SK-N-SH (cell line): Measurements from ENCODE around the gene LAGE3. TPM values are rescaled to one million over a fixed set of nuclear protein-coding genes. Genes with fewer than 3 reads are reported as not detected.

Experiments used
- CTCF ChIA-PET: fragments of 300-600, 350-600 bp; formaldehyde crosslinking; extraction: SDS; loops from one replicate; lab custom pipeline; 2021; lab: Yijun Ruan, JAX
- POLR2A ChIA-PET: fragments of 350-600 bp; sonication (Branson Sonifier 250); formaldehyde crosslinking; extraction: SDS; loops from one replicate; lab custom pipeline; 2020; ENCODE audit warnings: antibody characterized with exemption, inconsistent platforms; lab: Yijun Ruan, JAX
- DNase-seq: peaks from one replicate; pipeline ENCODE4 v3.0.0; 2012
- H2AFZ ChIP-seq: fragments of 200-600 bp; sonication (generic); 2 replicates; pipeline ENCODE4 v1.8.1; 2016; ENCODE audit warnings: antibody characterized with exemption, mild to moderate bottlenecking, low read depth
- H3F3A ChIP-seq: fragments of 200-600 bp; sonication (generic); replicated peaks from 2 replicates; pipeline ENCODE3; 2016; ENCODE audit warnings: antibody characterized with exemption, mild to moderate bottlenecking; ENCODE audit not compliant: insufficient read depth
- H3K27ac ChIP-seq, 2 experiments: fragments of 200-500 bp in 1 of 2; fragments of 200-600 bp in 1 of 2; sonication (Bioruptor generic) in 1 of 2; sonication (generic), shearing (Covaris generic) in 1 of 2; 2 replicates each; pipeline versions ENCODE4 v1.5.1 to v1.6.1; 2014 to 2016; ENCODE audit warnings: low read depth in 2 of 2, inconsistent platforms in 1 of 2, low read length in 1 of 2, mild to moderate bottlenecking in 1 of 2, mixed read lengths in 1 of 2
- H3K27me3 ChIP-seq: fragments of 200-600 bp; sonication (generic), shearing (Covaris generic); 2 replicates; pipeline ENCODE4 v1.6.1; 2016; ENCODE audit warnings: mixed run types; ENCODE audit not compliant: insufficient read depth
- H3K36me3 ChIP-seq, 2 experiments: fragments of 200-500 bp in 1 of 2; fragments of 200-600 bp in 1 of 2; sonication (Bioruptor generic) in 1 of 2; sonication (generic) in 1 of 2; replicated peaks in 1 of 2; 2 replicates each; pipeline versions ENCODE3 to v1.5.1; 2014 to 2016; ENCODE audit warnings: low read length in 1 of 2, mild to moderate bottlenecking in 1 of 2; ENCODE audit not compliant: insufficient read depth in 2 of 2, control insufficient read depth in 1 of 2
- H3K4me1 ChIP-seq, 2 experiments: fragments of 200-500 bp in 1 of 2; fragments of 200-600 bp in 1 of 2; sonication (Bioruptor generic) in 1 of 2; sonication (generic), shearing (Covaris generic) in 1 of 2; 2 replicates each; pipeline versions ENCODE4 v1.5.1 to v1.6.1; 2014 to 2016; ENCODE audit warnings: low read depth in 1 of 2, low read length in 1 of 2, mixed run types in 1 of 2; ENCODE audit not compliant: insufficient read depth in 2 of 2, control insufficient read depth in 1 of 2
- H3K4me2 ChIP-seq: fragments of 200-600 bp; sonication (generic), shearing (Covaris generic); 2 replicates; pipeline ENCODE4 v1.6.1; 2017; ENCODE audit warnings: mixed run types
- H3K4me3 ChIP-seq, 2 experiments: fragments of 200-500 bp in 1 of 2; fragments of 200-600 bp in 1 of 2; sonication (Bioruptor generic) in 1 of 2; sonication (generic), shearing (Covaris generic) in 1 of 2; 2 replicates each; pipeline versions ENCODE4 v1.5.1 to v1.8.1; 2014 to 2016; ENCODE audit warnings: low read depth in 2 of 2, inconsistent platforms in 1 of 2, low read length in 1 of 2, mild to moderate bottlenecking in 1 of 2, mixed read lengths in 1 of 2, moderate library complexity in 1 of 2
- H3K79me2 ChIP-seq: fragments of 200-600 bp; sonication (generic); 2 replicates; pipeline ENCODE4 v1.8.1; 2017; ENCODE audit warnings: mild to moderate bottlenecking; ENCODE audit not compliant: insufficient read depth
- H3K9ac ChIP-seq: fragments of 200-600 bp; sonication (generic); 2 replicates; pipeline ENCODE4 v1.6.1; 2017; ENCODE audit warnings: mixed run types
- H3K9me2 ChIP-seq: fragments of 200-600 bp; sonication (generic); 2 replicates; pipeline ENCODE4 v1.6.1; 2017; ENCODE audit warnings: mixed run types
- H3K9me3 ChIP-seq: fragments of 200-600 bp; sonication (generic); 2 replicates; pipeline ENCODE4 v1.6.1; 2017; ENCODE audit warnings: mixed run types, mild to moderate bottlenecking, moderate library complexity
- H4K20me1 ChIP-seq: fragments of 200-600 bp; sonication (generic); 2 replicates; pipeline ENCODE4 v1.6.1; 2017; ENCODE audit warnings: mild to moderate bottlenecking, mixed run types; ENCODE audit not compliant: insufficient read depth
- EP300 ChIP-seq, 2 experiments: IDR thresholded peaks; 2 replicates each; pipeline versions ENCODE4 v1.4.0 to v1.6.1; 2012; ENCODE audit warnings: borderline replicate concordance in 1 of 2, low read depth in 1 of 2, low read length in 1 of 2
- EZH2phosphoT487 ChIP-seq: fragments of 200-600 bp; sonication (generic); IDR thresholded peaks from 2 replicates; pipeline ENCODE4 v1.6.1; 2017; ENCODE audit warnings: low read depth, mixed run types, mild to moderate bottlenecking, antibody characterized with exemption, moderate library complexity, borderline replicate concordance
- GABPA ChIP-seq: IDR thresholded peaks from 2 replicates; pipeline ENCODE4 v1.4.0; 2012; ENCODE audit warnings: low read depth, mild to moderate bottlenecking
- NRF1 ChIP-seq: IDR thresholded peaks from 2 replicates; pipeline ENCODE4 v1.6.1; 2012; ENCODE audit warnings: low read depth, mild to moderate bottlenecking, low read length
- RCOR1 ChIP-seq: fragments of 150-350 bp; IDR thresholded peaks from 2 replicates; pipeline ENCODE4 v1.6.1; 2017; ENCODE audit warnings: antibody characterized with exemption, low read length
- TAF1 ChIP-seq: IDR thresholded peaks from 2 replicates; pipeline ENCODE4 v1.6.1; 2012; ENCODE audit warnings: low read depth, mild to moderate bottlenecking, low read length, moderate library complexity, borderline replicate concordance
- WGBS: methylation state at CpG from one replicate; pipeline ENCODE4 v1.1.6; 2017; ENCODE audit warnings: low lambda C conversion rate; 5-methylcytosine and 5-hydroxymethylcytosine counted together
- polyA plus RNA-seq, 3 experiments: library from polyadenylated mRNA; depleted of rRNA; stranded (reverse); fragments of >200 nt; gene quantifications; 2 replicates each; pipeline ENCODE4 v1.2.3, GENCODE V29; 2012
- TF ChIP-seq, protein P1 (sequence below): fragments of 150-350 bp; IDR thresholded peaks from 2 replicates; pipeline ENCODE4 v1.6.1; 2016; ENCODE audit warnings: mild to moderate bottlenecking, low read depth, low read length
- TF ChIP-seq, protein P2 (sequence below): IDR thresholded peaks from 2 replicates; pipeline ENCODE4 v1.4.0; 2012; ENCODE audit warnings: low read depth

LAGE3 gene
- polyA plus RNA-seq, 1 of the 3 experiments (the other 2 are of a cell fraction) = 37.2 TPM

DNA sequence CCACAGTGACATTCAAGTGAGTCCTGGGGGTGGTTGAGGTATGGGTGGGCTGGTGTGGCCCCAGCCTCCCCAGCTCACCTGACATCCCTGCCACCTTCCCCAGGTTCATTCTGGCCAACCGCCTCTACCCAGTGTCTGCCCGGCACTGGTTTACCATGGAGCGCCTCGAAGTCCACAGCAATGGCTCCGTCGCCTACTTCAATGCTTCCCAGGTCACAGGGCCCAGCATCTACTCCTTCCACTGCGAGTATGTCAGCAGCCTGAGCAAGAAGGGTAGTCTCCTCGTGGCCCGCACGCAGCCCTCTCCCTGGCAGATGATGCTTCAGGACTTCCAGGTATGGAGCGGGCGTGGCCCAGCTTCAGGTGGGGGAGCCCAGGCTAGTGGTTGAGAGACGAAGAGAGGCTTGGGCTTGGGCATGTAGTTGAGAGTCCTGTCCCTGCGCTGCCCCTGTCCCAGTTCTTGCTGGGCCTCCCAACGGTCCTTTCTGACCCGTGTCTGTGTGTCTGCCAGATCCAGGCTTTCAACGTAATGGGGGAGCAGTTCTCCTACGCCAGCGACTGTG lies 43.8 kb downstream of the LAGE3 start:
- Histone ChIP-seq H3K36me3 (peaks cover 0 to 15% of the 10 kb centered on the region in 2 experiments), H3K9me2 (no peaks in the 10 kb centered on the region), H3F3A (no peaks in the 10 kb centered on the region), H2AFZ (no peak overlapping the region), H3K9me3 (no peaks in the 10 kb centered on the region), H3K4me2 (no peak overlapping the region), H3K4me3 (no peak overlapping the region), H4K20me1 (peaks cover 21% of the 10 kb centered on the region; the same call in 1 of the 2 replicates), H3K27me3 (peaks cover 8% of the 10 kb centered on the region), H3K79me2 (peaks cover 33% of the 10 kb centered on the region), H3K27ac (no peak overlapping the region), H3K4me1 (peaks cover 0 to 16% of the 10 kb centered on the region in 2 experiments; a peak in 1 of 4 replicates), H3K9ac (no peak overlapping the region)
- ChIA-PET POLR2A (interaction anchor here (0.7 to 1.0 kb wide), 2 partner anchors 14 to 23 kb away, joined by 3 read pairs; no protein-coding TSS in a partner anchor), CTCF (interaction anchor here (2.1 kb wide), 1 partner anchor 36 kb away, joined by 6 read pairs; the partner anchor contains the start of gene RPL10)
- DNase-seq = no peak
- TF ChIP-seq EP300 (IDR thresholded peaks at IDR 0.05; ENCODE audit: borderline replicate concordance in 1 of 2, low read depth in 1 of 2, low read length in 1 of 2) = no peak
- no peak for TF ChIP-seq TAF1
- TF ChIP-seq, protein P1, sequence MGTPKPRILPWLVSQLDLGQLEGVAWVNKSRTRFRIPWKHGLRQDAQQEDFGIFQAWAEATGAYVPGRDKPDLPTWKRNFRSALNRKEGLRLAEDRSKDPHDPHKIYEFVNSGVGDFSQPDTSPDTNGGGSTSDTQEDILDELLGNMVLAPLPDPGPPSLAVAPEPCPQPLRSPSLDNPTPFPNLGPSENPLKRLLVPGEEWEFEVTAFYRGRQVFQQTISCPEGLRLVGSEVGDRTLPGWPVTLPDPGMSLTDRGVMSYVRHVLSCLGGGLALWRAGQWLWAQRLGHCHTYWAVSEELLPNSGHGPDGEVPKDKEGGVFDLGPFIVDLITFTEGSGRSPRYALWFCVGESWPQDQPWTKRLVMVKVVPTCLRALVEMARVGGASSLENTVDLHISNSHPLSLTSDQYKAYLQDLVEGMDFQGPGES = no peak
- TF ChIP-seq GABPA = no peak
- no peak for TF ChIP-seq EZH2phosphoT487
- TF ChIP-seq NRF1 = no peak
- 75% methylated on average over 15 of the region's 19 CpGs for WGBS

DNA sequence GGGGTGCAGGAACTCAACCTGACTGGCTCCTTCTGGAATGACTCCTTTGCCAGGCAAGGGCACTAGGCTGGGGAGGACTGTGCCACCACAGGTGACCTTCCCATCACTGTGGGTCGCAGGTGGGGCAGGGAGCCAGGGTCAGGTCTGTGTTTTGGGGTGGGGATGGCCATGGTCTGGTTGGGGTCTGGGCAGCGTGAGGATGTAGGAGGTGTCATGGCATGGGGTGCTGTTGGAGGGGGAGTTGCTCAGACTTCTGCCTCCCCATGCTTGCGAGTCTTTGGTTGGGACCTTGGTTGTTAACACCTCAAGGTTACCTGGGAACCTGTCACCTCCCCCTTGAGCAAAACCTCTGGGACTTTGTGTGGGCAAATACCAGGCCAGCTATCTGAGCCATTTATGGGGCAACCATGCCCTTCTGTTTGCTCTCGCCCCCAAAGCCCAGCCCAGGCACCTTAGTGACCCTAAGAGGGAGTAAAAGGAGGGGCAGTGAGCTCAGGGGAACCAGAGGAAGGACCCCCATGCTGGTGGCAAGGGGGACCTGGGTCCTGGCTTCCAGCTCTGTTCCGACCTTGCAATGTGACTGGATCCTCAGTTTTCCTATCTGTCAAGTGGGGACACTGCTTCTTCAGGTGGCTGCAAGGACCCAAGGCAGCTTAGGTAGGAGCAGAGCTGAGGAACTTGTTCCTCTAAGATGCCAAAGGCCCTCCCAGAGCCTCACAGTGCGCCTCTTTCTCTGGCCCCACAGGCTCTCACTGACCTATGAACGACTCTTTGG lies 44.5 kb downstream of the LAGE3 start:
- WGBS = 40% methylated on average over 4 of the region's 7 CpGs
- H3K9ac ChIP-seq = no peak overlapping the region
- no peaks in the 10 kb centered on the region for H3K9me2 ChIP-seq
- peaks cover 32% of the 10 kb centered on the region for H3K79me2 ChIP-seq
- H3K27ac ChIP-seq = no peak overlapping the region
- no peaks in the 10 kb centered on the region for H3K9me3 ChIP-seq
- H3K4me1 ChIP-seq = peaks cover 0 to 18% of the 10 kb centered on the region in 2 experiments; a peak in 1 of 4 replicates
- no peak for TF ChIP-seq RCOR1
- TF ChIP-seq, protein P2, sequence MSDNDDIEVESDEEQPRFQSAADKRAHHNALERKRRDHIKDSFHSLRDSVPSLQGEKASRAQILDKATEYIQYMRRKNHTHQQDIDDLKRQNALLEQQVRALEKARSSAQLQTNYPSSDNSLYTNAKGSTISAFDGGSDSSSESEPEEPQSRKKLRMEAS = no peak
- TF ChIP-seq, all 33 proteins: peak for 0
- Histone ChIP-seq H2AFZ (no peak overlapping the region), H3K36me3 (peaks cover 0 to 13% of the 10 kb centered on the region in 2 experiments), H3K4me3 (no peak overlapping the region), H3K27me3 (peaks cover 9% of the 10 kb centered on the region), H4K20me1 (peaks cover 14% of the 10 kb centered on the region; the same call in 1 of the 2 replicates), H3F3A (no peaks in the 10 kb centered on the region), H3K4me2 (no peak overlapping the region)
- ChIA-PET POLR2A (no interaction called here), CTCF (interaction anchor here (2.1 kb wide), 1 partner anchor 36 kb away, joined by 6 read pairs; the partner anchor contains the start of gene RPL10)
- DNase-seq = no peak
